ENCODE measurements around the gene BCAS3. TPM values are rescaled to one million over a fixed set of nuclear protein-coding genes. Genes with fewer than 3 reads are reported as not detected.

Gene BCAS3
- total RNA-seq, 6 experiments from 2014 or later = 9.2 to 22.1 (median 14.2) TPM

DNA sequence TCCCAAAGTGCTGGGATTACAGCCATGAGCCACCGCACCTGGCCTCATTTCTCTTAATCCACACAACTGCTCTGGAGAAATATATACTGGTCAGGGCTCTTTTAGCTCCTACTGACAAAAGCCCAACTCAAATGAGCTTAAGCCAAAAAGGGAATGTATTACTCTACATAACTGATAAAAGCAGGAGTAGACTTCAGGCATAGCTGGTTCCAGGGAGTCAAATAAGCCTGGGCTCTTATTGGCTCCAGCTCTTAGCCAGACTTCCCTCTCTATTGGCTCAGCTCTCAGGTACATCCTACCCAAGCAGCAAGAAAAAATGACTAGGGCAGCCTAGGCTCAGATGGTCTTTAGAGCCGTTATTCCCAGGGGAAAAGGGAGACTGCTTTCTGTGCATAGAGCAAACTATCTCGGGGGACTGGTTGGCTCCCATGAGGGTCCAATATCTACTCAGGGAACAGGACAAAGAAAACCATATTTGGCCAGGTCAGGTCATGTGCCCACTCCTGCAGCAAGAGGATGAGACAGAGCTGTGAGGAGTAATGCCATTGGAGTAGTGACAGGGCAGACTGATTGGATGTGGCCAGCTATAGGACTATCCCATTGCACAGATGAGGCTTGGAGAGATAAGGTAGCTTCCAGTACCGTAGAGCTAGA, 743.2 kb downstream of the BCAS3 start:
- WGBS (ENCODE audit: insufficient coverage, low coverage, low lambda C conversion rate, missing lambda C conversion rate) = 82% methylated on average over 3 of the region's 4 CpGs
- Histone ChIP-seq H3K9me3 (no peaks in the 10 kb centered on the region), H3K27ac (no peak overlapping the region), H3K36me3 (no peaks in the 10 kb centered on the region), H3K4me3 (no peak overlapping the region), H3K4me1 (peaks cover 0 to 7% (median 2%) of the 10 kb centered on the region in 4 donors), H3K27me3 (no peaks in the 10 kb centered on the region)
- no peak for TF ChIP-seq POLR2A (IDR thresholded peaks at IDR 0.05)
- TF ChIP-seq, protein P1, sequence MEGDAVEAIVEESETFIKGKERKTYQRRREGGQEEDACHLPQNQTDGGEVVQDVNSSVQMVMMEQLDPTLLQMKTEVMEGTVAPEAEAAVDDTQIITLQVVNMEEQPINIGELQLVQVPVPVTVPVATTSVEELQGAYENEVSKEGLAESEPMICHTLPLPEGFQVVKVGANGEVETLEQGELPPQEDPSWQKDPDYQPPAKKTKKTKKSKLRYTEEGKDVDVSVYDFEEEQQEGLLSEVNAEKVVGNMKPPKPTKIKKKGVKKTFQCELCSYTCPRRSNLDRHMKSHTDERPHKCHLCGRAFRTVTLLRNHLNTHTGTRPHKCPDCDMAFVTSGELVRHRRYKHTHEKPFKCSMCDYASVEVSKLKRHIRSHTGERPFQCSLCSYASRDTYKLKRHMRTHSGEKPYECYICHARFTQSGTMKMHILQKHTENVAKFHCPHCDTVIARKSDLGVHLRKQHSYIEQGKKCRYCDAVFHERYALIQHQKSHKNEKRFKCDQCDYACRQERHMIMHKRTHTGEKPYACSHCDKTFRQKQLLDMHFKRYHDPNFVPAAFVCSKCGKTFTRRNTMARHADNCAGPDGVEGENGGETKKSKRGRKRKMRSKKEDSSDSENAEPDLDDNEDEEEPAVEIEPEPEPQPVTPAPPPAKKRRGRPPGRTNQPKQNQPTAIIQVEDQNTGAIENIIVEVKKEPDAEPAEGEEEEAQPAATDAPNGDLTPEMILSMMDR (IDR thresholded peaks at IDR 0.05) = no peak
- intact Hi-C loops (cut with DNase I) = no loop called here
- no peak for ATAC-seq
- no peak for DNase-seq

DNA sequence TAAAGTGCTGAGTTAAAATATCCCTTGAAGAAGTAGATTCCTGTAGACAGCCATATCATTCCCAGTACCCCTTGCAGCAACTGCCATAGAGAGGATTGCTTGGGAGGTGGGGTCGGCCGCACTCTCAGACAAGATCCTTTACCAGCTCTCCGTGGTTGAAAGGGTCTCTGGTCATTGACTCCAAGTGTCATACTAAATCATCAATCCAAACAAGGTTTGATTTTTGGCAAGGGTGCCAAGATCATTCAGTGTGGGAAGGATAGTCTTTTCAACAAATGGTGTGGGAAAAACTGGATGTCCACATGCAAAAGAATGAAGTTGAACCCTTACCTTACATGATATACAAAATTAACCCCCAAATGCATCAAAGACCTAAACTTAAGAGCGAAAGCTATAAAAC, 743.8 kb downstream of the BCAS3 start:
- Histone ChIP-seq H3K9me3 (no peaks in the 10 kb centered on the region), H3K4me3 (no peak overlapping the region), H3K27ac (no peak overlapping the region), H3K36me3 (no peaks in the 10 kb centered on the region), H3K27me3 (no peaks in the 10 kb centered on the region), H3K4me1 (peaks cover 0 to 7% (median 2%) of the 10 kb centered on the region in 4 donors)
- WGBS (ENCODE audit: insufficient coverage, low coverage, low lambda C conversion rate, missing lambda C conversion rate) = 69% methylated on average over 4 of the region's 4 CpGs
- ATAC-seq = no peak
- intact Hi-C loops (cut with DNase I) = no loop called here
- no peak for TF ChIP-seq POLR2A (IDR thresholded peaks at IDR 0.05)
- TF ChIP-seq, protein P1 (IDR thresholded peaks at IDR 0.05) = no peak
- no peak for DNase-seq

DNA sequence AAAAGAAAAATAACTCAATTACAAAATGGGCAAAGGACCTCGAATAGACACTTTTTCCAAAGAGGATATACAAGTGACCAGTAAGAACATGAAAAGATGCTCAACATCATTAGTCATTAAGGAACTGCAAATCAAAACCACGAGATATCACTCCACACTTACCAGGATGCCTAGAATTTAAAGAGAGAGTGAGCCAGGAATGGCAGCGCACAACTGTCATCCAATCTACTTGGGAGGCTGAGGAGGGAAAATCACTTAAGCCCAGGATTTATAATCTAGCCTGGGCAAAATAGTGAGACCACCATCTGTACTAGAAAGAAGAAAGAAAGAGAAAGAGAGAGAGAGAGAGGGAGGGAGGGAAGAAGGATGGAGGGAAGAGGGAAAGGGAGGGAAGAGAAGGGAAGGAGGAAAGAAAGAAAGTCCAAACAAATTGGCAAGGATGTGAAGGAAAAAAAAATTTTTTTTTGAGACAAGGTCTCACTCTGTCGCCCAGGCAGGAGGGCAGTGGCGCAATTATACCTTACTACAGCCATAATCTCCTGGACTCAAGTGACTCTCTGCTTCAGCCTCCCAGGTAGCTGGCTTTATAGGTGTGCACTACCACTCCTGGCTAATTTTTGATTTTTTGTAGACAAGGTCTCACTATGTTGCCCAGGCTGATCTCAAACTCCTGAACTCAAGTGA, 744.6 kb downstream of the BCAS3 start:
- no peak for DNase-seq
- no peaks in the 10 kb centered on the region for H3K4me1 ChIP-seq
- WGBS (ENCODE audit: insufficient coverage, low coverage, low lambda C conversion rate, missing lambda C conversion rate) = 47% methylated on average over 5 of the region's 5 CpGs
- no peak overlapping the region for H3K4me3 ChIP-seq
- intact Hi-C loops (cut with DNase I) = no loop called here
- H3K9me3 ChIP-seq = no peaks in the 10 kb centered on the region
- TF ChIP-seq, protein P1 (IDR thresholded peaks at IDR 0.05) = no peak
- TF ChIP-seq POLR2A (IDR thresholded peaks at IDR 0.05) = no peak
- H3K27ac ChIP-seq = no peak overlapping the region
- no peak for ATAC-seq
- H3K27me3 ChIP-seq = no peaks in the 10 kb centered on the region
- no peaks in the 10 kb centered on the region for H3K36me3 ChIP-seq

DNA sequence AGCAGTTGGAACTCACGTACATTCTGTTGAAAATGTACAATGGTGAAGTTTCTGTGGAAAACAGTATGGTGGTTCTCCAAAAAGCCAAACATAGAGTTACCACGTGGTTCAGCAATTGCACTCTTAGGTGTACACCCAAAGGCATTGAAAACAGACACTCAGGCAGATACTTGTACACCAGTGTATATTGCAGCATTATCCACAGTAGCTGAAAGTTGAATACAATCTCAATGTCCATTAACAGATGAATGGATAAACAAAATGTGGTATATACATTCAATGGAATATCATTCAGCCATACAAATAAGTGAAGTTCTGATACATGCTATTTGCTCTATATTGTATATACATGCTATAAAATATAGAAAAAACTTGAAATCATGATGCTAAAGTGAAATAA, 745.2 kb downstream of the BCAS3 start:
- H3K27ac ChIP-seq = no peak overlapping the region
- no peak overlapping the region for H3K4me3 ChIP-seq
- WGBS (ENCODE audit: insufficient coverage, low coverage, low lambda C conversion rate, missing lambda C conversion rate) = 50% methylated on average over 2 of the region's 2 CpGs
- no peaks in the 10 kb centered on the region for H3K36me3 ChIP-seq
- H3K4me1 ChIP-seq = no peaks in the 10 kb centered on the region
- TF ChIP-seq, protein P1 (IDR thresholded peaks at IDR 0.05) = no peak
- TF ChIP-seq POLR2A (IDR thresholded peaks at IDR 0.05) = no peak
- H3K9me3 ChIP-seq = no peaks in the 10 kb centered on the region
- DNase-seq = no peak
- ATAC-seq = no peak
- no peaks in the 10 kb centered on the region for H3K27me3 ChIP-seq
- intact Hi-C loops (cut with DNase I) = no loop called here
